Measurements from ENCODE around the gene GNAT2. TPM values are rescaled to one million over a fixed set of nuclear protein-coding genes. Genes with fewer than 3 reads are reported as not detected.

Gene GNAT2
- total RNA-seq, 1 donor from 2014 or later, result not detected

- Mint-ChIP-seq H3K9me3 (no peaks in the 10 kb centered on the region), H3K27ac (no peak overlapping the region), H3K27me3 (ENCODE audit: insufficient read depth, low read depth) (peaks cover 5% of the 10 kb centered on the region), H3K4me3 (no peak overlapping the region), H3K4me1 (peaks cover 26% of the 10 kb centered on the region), H3K36me3 (peaks cover 26% of the 10 kb centered on the region)
- Histone ChIP-seq H3K4me2 (no peak overlapping the region), H3K27me3 (no peaks in the 10 kb centered on the region), H3K4me1 (peaks cover 4% of the 10 kb centered on the region), H3K27ac (no peak overlapping the region), H4K20me1 (ENCODE audit: low read depth) (peaks cover 29% of the 10 kb centered on the region), H3K79me2 (ENCODE audit: low read depth) (peaks cover 40% of the 10 kb centered on the region), H3K4me3 (no peak overlapping the region), H2AFZ (replicated peaks) (no peak overlapping the region), H3K36me3 (no peaks in the 10 kb centered on the region), H3K9me3 (ENCODE audit: low read depth) (no peaks in the 10 kb centered on the region), H3F3A (ENCODE audit: low read depth) (no peaks in the 10 kb centered on the region), H3K9ac (no peak overlapping the region)
- no peak for DNase-seq (ENCODE audit: low spot score)
- TF ChIP-seq CTCF (IDR thresholded peaks at IDR 0.05) (no peak), EZH2 (IDR thresholded peaks at IDR 0.05) (no peak), EZH2phosphoT487 (IDR thresholded peaks at IDR 0.05) (no peak)
Observed at GRCh38 chr1:109625601-109626560, 6.5 kb upstream of the GNAT2 start.

GRCh38 chr1:109625176-109625575 lies 5.8 kb upstream of the GNAT2 start:
- Histone ChIP-seq H3K27ac (no peak overlapping the region), H3F3A (ENCODE audit: low read depth) (peaks cover 6% of the 10 kb centered on the region), H3K9me3 (ENCODE audit: low read depth) (no peaks in the 10 kb centered on the region), H4K20me1 (ENCODE audit: low read depth) (peaks cover 29% of the 10 kb centered on the region), H3K79me2 (ENCODE audit: low read depth) (peaks cover 44% of the 10 kb centered on the region), H2AFZ (replicated peaks) (no peak overlapping the region), H3K27me3 (no peaks in the 10 kb centered on the region), H3K9ac (no peak overlapping the region), H3K36me3 (no peaks in the 10 kb centered on the region), H3K4me1 (peaks cover 4% of the 10 kb centered on the region), H3K4me3 (no peak overlapping the region), H3K4me2 (no peak overlapping the region)
- H3K9me3 Mint-ChIP-seq, result no peaks in the 10 kb centered on the region
- no peak for TF ChIP-seq CTCF (IDR thresholded peaks at IDR 0.05)
- TF ChIP-seq EZH2 (IDR thresholded peaks at IDR 0.05), result no peak
- TF ChIP-seq EZH2phosphoT487 (IDR thresholded peaks at IDR 0.05), result no peak
- H3K27me3 Mint-ChIP-seq (ENCODE audit: insufficient read depth, low read depth), result peaks cover 5% of the 10 kb centered on the region
- DNase-seq (ENCODE audit: low spot score), result no peak
- H3K27ac Mint-ChIP-seq, result no peak overlapping the region
- peaks cover 26% of the 10 kb centered on the region for H3K4me1 Mint-ChIP-seq
- H3K36me3 Mint-ChIP-seq, result peaks cover 26% of the 10 kb centered on the region
- H3K4me3 Mint-ChIP-seq, result no peak overlapping the region

- Mint-ChIP-seq H3K4me1 (peaks cover 28% of the 10 kb centered on the region), H3K9me3 (no peaks in the 10 kb centered on the region), H3K27ac (peak overlapping the region; percentile 85), H3K27me3 (ENCODE audit: insufficient read depth, low read depth) (peaks cover 3% of the 10 kb centered on the region), H3K4me3 (no peak overlapping the region), H3K36me3 (peaks cover 24% of the 10 kb centered on the region)
- peaks cover 29% of the 10 kb centered on the region for H4K20me1 ChIP-seq (ENCODE audit: low read depth)
- TF ChIP-seq EZH2 (IDR thresholded peaks at IDR 0.05), result no peak
- no peak for TF ChIP-seq EZH2phosphoT487 (IDR thresholded peaks at IDR 0.05)
- no peak for TF ChIP-seq CTCF (IDR thresholded peaks at IDR 0.05)
- H3K9me3 ChIP-seq (ENCODE audit: low read depth), result no peaks in the 10 kb centered on the region
- peaks cover 4% of the 10 kb centered on the region for H3K4me1 ChIP-seq
- H3K79me2 ChIP-seq (ENCODE audit: low read depth), result peaks cover 44% of the 10 kb centered on the region
- peaks cover 11% of the 10 kb centered on the region for H3F3A ChIP-seq (ENCODE audit: low read depth)
- H2AFZ ChIP-seq (replicated peaks), result no peak overlapping the region
- no peak overlapping the region for H3K4me3 ChIP-seq
- no peak overlapping the region for H3K27ac ChIP-seq
- H3K4me2 ChIP-seq, result no peak overlapping the region
- no peak for DNase-seq (ENCODE audit: low spot score)
- H3K36me3 ChIP-seq, result no peaks in the 10 kb centered on the region
- H3K9ac ChIP-seq, result no peak overlapping the region
- no peaks in the 10 kb centered on the region for H3K27me3 ChIP-seq
Observed at GRCh38 chr1:109624201-109625010, 5.0 kb upstream of the GNAT2 start.

All from neural progenitor cell (in vitro differentiated cells).